ENCODE data around the gene LMF1. TPM values are rescaled to one million over a fixed set of nuclear protein-coding genes. Genes with fewer than 3 reads are reported as not detected.
A peak's percentile ranks its signal among the peaks of the same experiment; 100 is the strongest.

The LMF1 gene
- total and polyA plus RNA-seq, 2 of the 4 experiments (the other 2 are of a cell fraction), result 7.7 to 13.1 TPM

- TF ChIP-seq CTCF (conservative IDR thresholded peaks at IDR 0.05; ENCODE audit: low read depth, low read length), result no peak
- 0 out of 2 replicates have a peak, but pooled peaks have one; percentile 31 for TF ChIP-seq MXI1 (IDR thresholded peaks at IDR 0.05; ENCODE audit: borderline replicate concordance, low read depth, low read length)
- TF ChIP-seq FOS (IDR thresholded peaks at IDR 0.05; ENCODE audit: low read depth, low read length), result no peak
- TF ChIP-seq RAD21 (IDR thresholded peaks at IDR 0.05; ENCODE audit: low read length), result no peak
These were observed at the start of gene LMF1 (continued) for GRCh38 chr16:970766-971581.

GRCh38 chr16:1020091-1020399 is 49.3 kb upstream of the LMF1 start:
- Histone ChIP-seq H3K27me3 (ENCODE audit: control insufficient read depth, insufficient read depth, low read length) (peaks cover 42% of the 10 kb centered on the region), H3K23ac (ENCODE audit: low read depth, low read length) (no peak overlapping the region), H2AFZ (replicated peaks; ENCODE audit: low read length, poor library complexity) (no peak overlapping the region), H3K4me1 (ENCODE audit: control insufficient read depth, insufficient read depth, low read length) (no peaks in the 10 kb centered on the region), H4K5ac (ENCODE audit: low read depth, low read length) (no peak overlapping the region), H4K8ac (ENCODE audit: low read depth in 2 of 2, low read length in 2 of 2) (no peak overlapping the region), H3K4ac (ENCODE audit: low read depth, low read length) (no peak overlapping the region), H2AK5ac (ENCODE audit: low read depth, low read length) (no peak overlapping the region), H2BK5ac (ENCODE audit: low read depth, low read length, poor library complexity, severe bottlenecking) (no peak overlapping the region), H3K9ac (ENCODE audit: low read depth, low read length) (no peak overlapping the region), H2BK15ac (ENCODE audit: low read depth, low read length) (no peak overlapping the region), H4K20me1 (ENCODE audit: insufficient read depth, low read length) (peaks cover under 1% of the 10 kb centered on the region; the same call in 1 of the 2 replicates), H3K56ac (ENCODE audit: extremely low read depth, insufficient read depth, low read length) (no peak overlapping the region), H3K79me1 (ENCODE audit: low read depth in 1 of 2, low read length in 2 of 2) (no peaks in the 10 kb centered on the region), H3K9me1 (ENCODE audit: insufficient read depth, low read length) (no peaks in the 10 kb centered on the region), H2AK9ac (replicated peaks; ENCODE audit: low read depth, low read length, poor library complexity) (no peak overlapping the region), H3K18ac (ENCODE audit: low read depth, low read length) (no peak overlapping the region), H4K91ac (ENCODE audit: insufficient read depth, low read depth, low read length) (no peak overlapping the region), H3K14ac (replicated peaks; ENCODE audit: low read depth, low read length) (no peak overlapping the region), H3K36me3 (ENCODE audit: control insufficient read depth, insufficient read depth, low read length) (no peaks in the 10 kb centered on the region), H3K4me2 (ENCODE audit: low read depth, low read length) (no peak overlapping the region), H3K27ac (ENCODE audit: insufficient read depth, low read length) (no peak overlapping the region), H3K4me3 (ENCODE audit: insufficient read depth, low read depth, low read length) (no peak overlapping the region), H2BK20ac (ENCODE audit: low read depth, low read length) (no peak overlapping the region), H2BK120ac (ENCODE audit: low read depth, low read length) (no peak overlapping the region), H3K9me3 (ENCODE audit: control insufficient read depth, insufficient read depth, low read length) (no peaks in the 10 kb centered on the region)
- dilution Hi-C loops (cut with HindIII; ENCODE audit: low sequenced_read_pairs, unreplicated experiment) (no loop called here), in situ Hi-C loops (cut with MboI; ENCODE audit: low sequenced_read_pairs) (no loop called here), intact Hi-C loops (cut with micrococcal nuclease) (no loop called here)
- POLR2A ChIA-PET (ENCODE audit: unreplicated experiment), result no interaction called here
- CTCF ChIA-PET, result no interaction called here
- 63% methylated on average over 6 of the region's 11 CpGs; no CpG with 5 or more reads in 1 of the 2 experiments for WGBS, 2 experiments (ENCODE audit: extremely low coverage in 2 of 2, insufficient read length in 1 of 2)
- no peak for TF ChIP-seq BHLHE40 (IDR thresholded peaks at IDR 0.05; ENCODE audit: low read depth, low read length)
- TF ChIP-seq CTCF (conservative IDR thresholded peaks at IDR 0.05; ENCODE audit: low read depth, low read length), result no peak
- DNase-seq (no peak), ATAC-seq (ENCODE audit: low read depth) (no peak)
- BruUV-seq (replicated peaks), result no TSS peak
